Left cardiac atrium (tissue), 4 donors: Measurements from ENCODE around the gene EGFR. TPM values are rescaled to one million over a fixed set of nuclear protein-coding genes. Genes with fewer than 3 reads are reported as not detected.

Experiments used
- ATAC-seq, 2 donors: fragments of 200-7000 bp; cut with Tn5 transposase; one replicate each; pipeline ENCODE4 v1.9.1; 2020; ENCODE audit warnings: mild to moderate bottlenecking in 2 of 2, moderate library complexity in 2 of 2
- DNase-seq: peaks from one replicate; pipeline ENCODE4 v3.0.0-alpha.2; 2020
- intact Hi-C, 2 donors: fragments of 100-400 bp; cut with DNase I; formaldehyde crosslinking; loops; one replicate each; pipeline versions ENCODE4 v1.14.1 to v1.15.1; 2022 to 2023
- total RNA-seq, 2 donors: library from RNA; stranded (reverse); fragmentation: NEBNext Ultra II Directional; extraction: Animal tissue kit (Norgen Biotek cat#: 25700); gene quantifications; one replicate each; pipeline ENCODE4 v1.2.1, GENCODE V29; 2021
- donor health status: DM: no; HTN: yes; CAD: no.
- donor health status: DM: no; HTN: yes; CAD: no; lungs with severe emphysema.
- donor health status: DM: yes; HTN: yes; CAD: no.
- donor health status: Dilated cardiomyopathy.

Gene EGFR
- total RNA-seq, 2 donors from 2014 or later: 23.3 to 26.6 TPM

DNA sequence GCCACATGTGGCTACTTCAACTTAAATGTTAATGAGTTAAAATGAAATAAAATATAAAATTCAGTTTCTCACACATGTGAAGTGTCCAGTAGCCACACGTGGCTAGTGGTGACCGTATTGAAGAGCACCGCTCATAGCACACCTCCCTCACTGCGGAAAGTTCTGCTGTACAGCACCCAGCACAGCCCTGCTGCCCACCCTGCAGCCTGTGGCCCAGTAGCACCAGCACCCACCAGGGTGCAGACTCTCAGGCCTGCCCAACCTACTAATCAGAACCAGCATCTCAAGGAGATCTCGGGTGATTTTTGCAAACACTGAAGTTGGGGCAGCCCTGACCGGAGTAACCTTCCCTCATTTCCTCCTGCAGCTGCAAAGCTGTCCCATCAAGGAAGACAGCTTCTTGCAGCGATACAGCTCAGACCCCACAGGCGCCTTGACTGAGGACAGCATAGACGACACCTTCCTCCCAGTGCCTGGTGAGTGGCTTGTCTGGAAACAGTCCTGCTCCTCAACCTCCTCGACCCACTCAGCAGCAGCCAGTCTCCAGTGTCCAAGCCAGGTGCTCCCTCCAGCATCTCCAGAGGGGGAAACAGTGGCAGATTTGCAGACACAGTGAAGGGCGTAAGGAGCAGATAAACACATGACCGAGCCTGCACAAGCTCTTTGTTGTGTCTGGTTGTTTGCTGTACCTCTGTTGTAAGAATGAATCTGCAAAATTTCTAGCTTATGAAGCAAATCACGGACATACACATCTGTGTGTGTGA lies 183.5 kb downstream of the EGFR start:
- ATAC-seq (no peak), DNase-seq (no peak)
- intact Hi-C loops: no loop called here

DNA sequence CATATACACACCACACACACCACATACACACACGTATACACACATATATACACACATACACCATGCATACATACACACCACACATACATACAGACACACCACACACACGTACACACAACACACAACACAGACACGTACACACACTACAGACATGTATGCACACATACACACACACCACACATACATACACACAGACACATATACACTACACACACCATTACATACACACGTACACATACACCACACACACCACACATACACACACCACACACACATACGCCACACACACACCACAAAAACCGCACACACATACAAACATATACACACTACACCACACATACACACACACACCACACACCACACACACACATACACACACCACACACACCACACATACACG lies 184.5 kb downstream of the EGFR start:
- ATAC-seq (no peak), DNase-seq (no peak)
- intact Hi-C loops: no loop called here

DNA sequence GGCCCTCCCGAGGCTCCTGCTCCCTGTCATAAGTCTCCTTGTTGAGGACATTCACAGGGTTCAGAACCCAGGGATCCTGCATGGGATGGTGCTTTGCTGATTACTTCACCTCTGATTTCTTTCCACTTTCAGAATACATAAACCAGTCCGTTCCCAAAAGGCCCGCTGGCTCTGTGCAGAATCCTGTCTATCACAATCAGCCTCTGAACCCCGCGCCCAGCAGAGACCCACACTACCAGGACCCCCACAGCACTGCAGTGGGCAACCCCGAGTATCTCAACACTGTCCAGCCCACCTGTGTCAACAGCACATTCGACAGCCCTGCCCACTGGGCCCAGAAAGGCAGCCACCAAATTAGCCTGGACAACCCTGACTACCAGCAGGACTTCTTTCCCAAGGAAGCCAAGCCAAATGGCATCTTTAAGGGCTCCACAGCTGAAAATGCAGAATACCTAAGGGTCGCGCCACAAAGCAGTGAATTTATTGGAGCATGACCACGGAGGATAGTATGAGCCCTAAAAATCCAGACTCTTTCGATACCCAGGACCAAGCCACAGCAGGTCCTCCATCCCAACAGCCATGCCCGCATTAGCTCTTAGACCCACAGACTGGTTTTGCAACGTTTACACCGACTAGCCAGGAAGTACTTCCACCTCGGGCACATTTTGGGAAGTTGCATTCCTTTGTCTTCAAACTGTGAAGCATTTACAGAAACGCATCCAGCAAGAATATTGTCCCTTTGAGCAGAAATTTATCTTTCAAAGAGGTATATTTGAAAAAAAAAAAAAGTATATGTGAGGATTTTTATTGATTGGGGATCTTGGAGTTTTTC lies 186.5 kb downstream of the EGFR start:
- ATAC-seq (no peak), DNase-seq (no peak)
- intact Hi-C loops: no loop called here

DNA sequence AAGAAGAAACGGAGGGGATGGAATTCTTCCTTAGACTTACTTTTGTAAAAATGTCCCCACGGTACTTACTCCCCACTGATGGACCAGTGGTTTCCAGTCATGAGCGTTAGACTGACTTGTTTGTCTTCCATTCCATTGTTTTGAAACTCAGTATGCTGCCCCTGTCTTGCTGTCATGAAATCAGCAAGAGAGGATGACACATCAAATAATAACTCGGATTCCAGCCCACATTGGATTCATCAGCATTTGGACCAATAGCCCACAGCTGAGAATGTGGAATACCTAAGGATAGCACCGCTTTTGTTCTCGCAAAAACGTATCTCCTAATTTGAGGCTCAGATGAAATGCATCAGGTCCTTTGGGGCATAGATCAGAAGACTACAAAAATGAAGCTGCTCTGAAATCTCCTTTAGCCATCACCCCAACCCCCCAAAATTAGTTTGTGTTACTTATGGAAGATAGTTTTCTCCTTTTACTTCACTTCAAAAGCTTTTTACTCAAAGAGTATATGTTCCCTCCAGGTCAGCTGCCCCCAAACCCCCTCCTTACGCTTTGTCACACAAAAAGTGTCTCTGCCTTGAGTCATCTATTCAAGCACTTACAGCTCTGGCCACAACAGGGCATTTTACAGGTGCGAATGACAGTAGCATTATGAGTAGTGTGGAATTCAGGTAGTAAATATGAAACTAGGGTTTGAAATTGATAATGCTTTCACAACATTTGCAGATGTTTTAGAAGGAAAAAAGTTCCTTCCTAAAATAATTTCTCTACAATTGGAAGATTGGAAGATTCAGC lies 187.6 kb downstream of the EGFR start:
- intact Hi-C loops: no loop called here
- ATAC-seq: no peak
- DNase-seq: no peak

DNA sequence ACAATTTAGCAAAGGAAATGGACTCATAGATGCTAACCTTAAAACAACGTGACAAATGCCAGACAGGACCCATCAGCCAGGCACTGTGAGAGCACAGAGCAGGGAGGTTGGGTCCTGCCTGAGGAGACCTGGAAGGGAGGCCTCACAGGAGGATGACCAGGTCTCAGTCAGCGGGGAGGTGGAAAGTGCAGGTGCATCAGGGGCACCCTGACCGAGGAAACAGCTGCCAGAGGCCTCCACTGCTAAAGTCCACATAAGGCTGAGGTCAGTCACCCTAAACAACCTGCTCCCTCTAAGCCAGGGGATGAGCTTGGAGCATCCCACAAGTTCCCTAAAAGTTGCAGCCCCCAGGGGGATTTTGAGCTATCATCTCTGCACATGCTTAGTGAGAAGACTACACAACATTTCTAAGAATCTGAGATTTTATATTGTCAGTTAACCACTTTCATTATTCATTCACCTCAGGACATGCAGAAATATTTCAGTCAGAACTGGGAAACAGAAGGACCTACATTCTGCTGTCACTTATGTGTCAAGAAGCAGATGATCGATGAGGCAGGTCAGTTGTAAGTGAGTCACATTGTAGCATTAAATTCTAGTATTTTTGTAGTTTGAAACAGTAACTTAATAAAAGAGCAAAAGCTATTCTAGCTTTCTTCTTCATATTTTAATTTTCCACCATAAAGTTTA lies 188.8 kb downstream of the EGFR start:
- ATAC-seq (no peak), DNase-seq (no peak)
- intact Hi-C loops: no loop called here

DNA sequence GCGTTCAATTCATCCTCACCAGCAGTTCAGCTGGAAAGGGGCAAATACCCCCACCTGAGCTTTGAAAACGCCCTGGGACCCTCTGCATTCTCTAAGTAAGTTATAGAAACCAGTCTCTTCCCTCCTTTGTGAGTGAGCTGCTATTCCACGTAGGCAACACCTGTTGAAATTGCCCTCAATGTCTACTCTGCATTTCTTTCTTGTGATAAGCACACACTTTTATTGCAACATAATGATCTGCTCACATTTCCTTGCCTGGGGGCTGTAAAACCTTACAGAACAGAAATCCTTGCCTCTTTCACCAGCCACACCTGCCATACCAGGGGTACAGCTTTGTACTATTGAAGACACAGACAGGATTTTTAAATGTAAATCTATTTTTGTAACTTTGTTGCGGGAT lies 190.5 kb downstream of the EGFR start:
- intact Hi-C loops: no loop called here
- ATAC-seq (no peak), DNase-seq (no peak)

DNA sequence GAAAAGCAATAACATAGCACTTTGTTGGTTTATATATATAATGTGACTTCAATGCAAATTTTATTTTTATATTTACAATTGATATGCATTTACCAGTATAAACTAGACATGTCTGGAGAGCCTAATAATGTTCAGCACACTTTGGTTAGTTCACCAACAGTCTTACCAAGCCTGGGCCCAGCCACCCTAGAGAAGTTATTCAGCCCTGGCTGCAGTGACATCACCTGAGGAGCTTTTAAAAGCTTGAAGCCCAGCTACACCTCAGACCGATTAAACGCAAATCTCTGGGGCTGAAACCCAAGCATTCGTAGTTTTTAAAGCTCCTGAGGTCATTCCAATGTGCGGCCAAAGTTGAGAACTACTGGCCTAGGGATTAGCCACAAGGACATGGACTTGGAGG lies 191.4 kb downstream of the EGFR start:
- no peak for DNase-seq
- intact Hi-C loops: no loop called here
- ATAC-seq: no peak

DNA sequence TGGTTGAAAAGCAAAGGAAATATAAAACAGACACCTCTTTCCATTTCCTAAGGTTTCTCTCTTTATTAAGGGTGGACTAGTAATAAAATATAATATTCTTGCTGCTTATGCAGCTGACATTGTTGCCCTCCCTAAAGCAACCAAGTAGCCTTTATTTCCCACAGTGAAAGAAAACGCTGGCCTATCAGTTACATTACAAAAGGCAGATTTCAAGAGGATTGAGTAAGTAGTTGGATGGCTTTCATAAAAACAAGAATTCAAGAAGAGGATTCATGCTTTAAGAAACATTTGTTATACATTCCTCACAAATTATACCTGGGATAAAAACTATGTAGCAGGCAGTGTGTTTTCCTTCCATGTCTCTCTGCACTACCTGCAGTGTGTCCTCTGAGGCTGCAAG lies 191.9 kb downstream of the EGFR start:
- DNase-seq (no peak), ATAC-seq (no peak)
- intact Hi-C loops: no loop called here

DNA sequence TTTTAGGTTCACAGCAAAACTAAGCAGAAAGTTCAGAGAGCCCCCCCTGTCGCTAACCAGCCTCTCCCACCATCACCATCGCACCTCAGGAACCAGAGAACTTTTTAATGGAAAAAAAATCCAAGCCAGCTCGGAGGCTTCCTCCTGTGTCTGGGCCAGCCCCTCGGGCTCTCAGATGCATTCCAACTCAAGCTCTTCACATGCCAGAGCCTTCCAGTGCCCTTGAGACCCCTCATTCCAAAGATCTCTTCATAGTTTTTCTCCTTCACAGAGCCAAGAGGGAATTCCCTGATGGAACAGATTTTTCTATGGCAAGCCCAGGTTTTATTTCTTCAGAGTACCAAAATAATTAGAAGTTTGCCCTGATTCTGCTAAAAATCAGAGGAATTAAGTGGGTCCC lies 192.9 kb downstream of the EGFR start:
- intact Hi-C loops: no loop called here
- no peak for ATAC-seq
- DNase-seq: no peak

DNA sequence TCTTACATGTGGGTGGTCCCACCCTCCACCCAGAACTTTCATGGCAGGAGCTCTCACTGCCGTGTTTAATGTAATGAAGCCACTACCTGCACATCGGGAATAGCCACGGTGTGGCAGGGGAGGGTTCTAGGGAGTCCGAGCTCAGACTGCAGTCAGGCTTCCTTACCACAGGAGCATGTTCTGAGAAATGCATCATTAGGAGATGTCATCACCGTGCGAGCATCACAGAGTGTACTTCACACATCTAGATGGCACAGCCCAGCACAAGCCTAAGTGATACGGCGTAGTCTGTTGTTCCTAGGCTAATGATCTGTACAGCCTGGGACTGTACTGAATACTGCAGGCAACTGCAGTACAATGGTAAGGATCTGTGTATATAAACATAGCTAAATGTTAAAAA lies 193.4 kb downstream of the EGFR start:
- DNase-seq (no peak), ATAC-seq (peak in 1 of 2 donors; percentile 26)
- intact Hi-C loops: no loop called here

DNA sequence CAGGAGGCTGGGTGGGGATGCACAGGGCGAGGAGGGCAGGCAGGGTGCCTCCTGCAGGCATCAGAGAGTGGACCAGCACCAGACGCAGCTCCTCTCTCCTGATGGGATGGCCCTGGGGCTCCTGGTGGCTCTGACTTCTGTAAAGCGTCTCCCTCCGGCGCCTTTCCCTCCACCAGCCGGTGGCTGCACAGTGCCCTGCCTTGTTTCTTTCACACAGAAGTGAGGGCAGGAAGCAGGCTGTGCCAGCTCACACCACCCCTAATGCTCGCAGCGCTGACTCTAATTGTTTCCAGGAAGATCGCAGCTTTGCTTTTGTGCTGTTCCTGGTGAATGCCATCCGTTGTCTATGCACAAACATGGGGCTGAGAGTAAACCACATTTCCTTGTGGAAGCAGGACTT lies 194.0 kb downstream of the EGFR start:
- intact Hi-C loops: no loop called here
- ATAC-seq (no peak), DNase-seq (no peak)

DNA sequence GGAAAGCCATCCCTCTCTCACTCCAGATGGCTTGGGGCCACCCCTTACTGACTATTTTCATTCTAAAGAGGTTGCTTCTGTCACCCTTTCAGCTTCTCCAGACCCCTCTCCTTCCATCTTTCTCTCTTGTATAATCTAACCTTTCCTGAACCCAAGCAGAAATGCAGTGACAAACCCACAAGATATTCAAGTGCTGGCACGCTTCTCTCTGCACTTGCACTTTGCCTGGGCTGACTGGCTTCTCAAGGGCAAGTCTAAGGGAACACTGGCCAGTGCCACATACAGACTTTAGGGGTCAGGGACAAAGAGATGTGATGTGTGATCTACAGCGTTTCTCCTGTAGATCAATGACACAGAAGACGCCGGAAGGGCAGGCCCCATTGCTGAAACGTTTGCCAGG lies 195.9 kb downstream of the EGFR start:
- ATAC-seq: no peak
- DNase-seq: no peak
- intact Hi-C loops: no loop called here

DNA sequence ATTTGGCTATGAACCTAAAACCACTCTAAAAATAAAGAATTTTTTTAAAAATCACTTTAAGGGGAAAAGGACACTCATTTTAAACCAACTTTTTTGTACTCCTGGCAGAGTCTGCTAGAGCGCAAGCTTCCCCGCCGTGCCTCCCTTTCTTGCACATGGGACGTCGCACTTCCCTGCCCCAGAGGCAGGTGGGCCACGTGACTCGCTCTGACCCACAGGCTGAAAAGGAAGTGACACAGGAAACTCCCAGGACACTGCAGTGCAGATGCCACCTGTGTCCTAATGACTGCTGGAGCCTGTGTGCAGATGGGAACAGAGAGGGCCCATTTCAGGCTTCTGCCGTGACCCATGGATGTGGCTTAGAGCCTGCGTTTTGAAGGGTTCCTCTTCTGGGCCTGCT lies 204.2 kb downstream of the EGFR start:
- intact Hi-C loops: no loop called here
- no peak for DNase-seq
- ATAC-seq: no peak

DNA sequence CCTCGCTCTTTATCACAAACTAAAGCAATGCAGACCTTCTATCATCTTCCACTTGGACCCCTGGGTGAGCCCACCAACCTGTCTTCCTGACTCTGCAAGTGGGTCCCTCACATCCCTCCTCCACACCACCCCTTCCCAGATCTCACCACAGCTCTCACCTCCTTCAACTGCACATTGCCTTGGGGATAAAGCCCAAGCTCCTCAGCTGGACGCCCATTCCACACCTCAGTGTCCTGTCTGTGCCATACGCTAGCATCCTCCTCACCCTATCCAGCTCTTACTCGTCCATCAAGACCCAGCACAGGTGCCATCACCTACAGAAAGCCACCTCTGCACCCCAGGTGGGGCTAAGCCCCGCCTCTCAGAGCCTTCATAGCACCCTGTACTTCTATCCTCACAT lies 205.3 kb downstream of the EGFR start:
- no peak for ATAC-seq
- intact Hi-C loops: no loop called here

DNA sequence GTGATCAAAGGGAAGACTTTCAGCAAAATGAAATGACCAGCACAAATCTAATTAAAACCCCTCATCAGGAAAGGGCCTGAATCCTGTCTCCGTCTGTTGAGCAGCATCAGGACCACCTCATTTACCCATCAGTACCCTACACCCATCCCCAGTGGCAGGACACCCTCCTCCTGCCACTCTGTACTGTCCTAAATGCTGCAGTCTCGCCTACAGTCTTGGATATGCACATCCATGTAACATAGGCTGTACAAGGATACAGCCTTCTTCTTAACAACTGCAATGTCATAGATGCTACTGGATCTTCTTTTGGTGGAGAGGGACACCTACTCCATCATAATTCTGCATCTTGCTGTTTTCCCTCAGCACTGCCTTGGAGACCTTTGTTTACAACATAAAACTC lies 206.0 kb downstream of the EGFR start:
- intact Hi-C loops: no loop called here
- ATAC-seq (no peak), DNase-seq (no peak)

More for the DNA sequence above, 205.3 kb downstream of the EGFR start:
- DNase-seq: no peak

DNA sequence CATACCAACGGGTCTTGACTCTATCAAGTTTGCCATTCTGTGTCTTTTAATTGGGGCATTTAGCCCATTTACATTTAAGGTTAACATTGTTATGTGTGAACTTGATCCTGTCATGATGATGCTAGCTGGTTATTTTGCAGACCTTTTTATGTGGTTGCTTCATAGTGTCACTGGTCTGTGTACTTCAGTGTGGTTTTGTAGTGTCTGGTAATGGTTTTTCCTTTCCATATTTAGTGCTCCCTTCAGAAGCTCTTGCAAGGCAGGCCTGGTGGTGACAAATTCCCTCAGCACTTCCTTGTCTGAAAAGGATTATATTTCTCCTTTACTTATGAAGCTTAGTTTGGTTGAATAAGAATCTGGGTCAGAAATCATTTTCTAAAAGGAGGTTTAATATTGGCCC lies 211.2 kb downstream of the EGFR start:
- intact Hi-C loops: no loop called here
- no peak for ATAC-seq

DNA sequence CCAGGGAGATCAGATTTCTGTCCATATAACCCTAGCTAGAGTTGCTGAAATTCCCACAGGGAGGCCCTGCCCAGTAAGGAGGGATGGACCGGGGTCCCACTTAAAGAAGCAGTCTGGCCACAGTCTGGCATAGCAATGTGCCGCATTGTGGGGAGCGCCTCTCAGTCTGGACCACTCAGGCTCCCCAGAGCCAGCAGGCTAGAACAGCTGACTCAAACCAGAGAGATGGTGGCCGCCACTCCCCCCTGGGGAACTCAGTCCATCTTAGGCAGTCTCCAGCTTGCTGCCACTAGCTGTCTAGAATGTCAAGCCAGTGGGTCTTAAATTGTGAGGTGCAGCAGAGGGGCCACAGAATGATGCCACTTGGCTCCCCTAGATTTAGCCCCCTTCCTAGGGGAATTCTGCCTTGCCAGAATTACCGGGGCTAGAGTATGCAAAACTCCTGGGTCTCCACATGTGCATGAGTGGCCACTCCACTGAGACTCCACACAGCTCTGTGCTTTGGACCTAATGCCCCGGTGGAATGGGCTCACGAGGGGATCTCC lies 213.0 kb downstream of the EGFR start:
- ATAC-seq (no peak), DNase-seq (no peak)
- intact Hi-C loops: no loop called here

More for the DNA sequence above, 211.2 kb downstream of the EGFR start:
- no peak for DNase-seq

DNA sequence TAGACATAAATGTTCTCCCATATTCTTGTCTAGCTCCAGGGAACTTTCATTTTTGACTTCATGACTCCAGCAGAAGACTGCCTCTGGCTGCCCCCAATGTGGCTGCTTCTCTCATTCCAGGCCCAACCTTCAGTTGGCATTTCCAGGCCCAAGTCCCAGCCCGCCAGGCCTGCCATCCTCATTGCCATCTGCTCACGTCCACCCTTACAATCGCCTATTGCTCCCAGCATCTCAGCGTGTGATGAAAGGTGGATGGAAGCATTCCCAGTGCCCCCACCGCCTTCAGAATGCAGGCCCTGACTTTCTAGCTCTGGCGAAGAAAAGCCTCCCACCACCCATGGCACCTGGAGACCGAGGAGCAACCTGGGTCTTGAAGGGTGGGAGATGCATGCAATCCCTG lies 214.2 kb downstream of the EGFR start:
- ATAC-seq (no peak), DNase-seq (no peak)
- intact Hi-C loops: no loop called here

DNA sequence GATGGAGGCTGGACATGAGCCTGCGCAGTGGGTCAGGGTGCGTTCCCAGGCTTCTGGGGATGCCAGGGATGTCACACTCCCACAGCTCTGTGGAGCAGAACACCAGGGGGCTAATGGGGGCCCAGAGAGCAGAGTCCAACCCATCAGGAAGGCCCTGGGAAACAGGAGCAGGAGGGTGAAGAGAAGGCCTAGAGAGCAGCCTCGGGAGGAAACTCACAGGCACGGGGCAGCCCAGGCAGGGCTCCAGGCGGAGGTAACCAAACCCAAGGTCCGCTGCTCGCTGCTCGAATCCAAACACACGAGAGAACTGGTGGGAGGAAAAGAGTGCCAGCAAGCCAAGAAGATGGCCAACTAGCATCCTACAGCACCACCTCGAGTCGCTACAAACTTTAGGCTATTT lies 215.6 kb downstream of the EGFR start:
- intact Hi-C loops: no loop called here
- ATAC-seq: no peak
- no peak for DNase-seq
